HCT116 (cell line): ENCODE measurements around the gene NEK3. TPM values are rescaled to one million over a fixed set of nuclear protein-coding genes. Genes with fewer than 3 reads are reported as not detected.
"Not testable (repeated sequence)": the region's sequence is repeated elsewhere in the genome, so short reads cannot be mapped to it uniquely, and the experiment has no call there.

ENCODE experiments used
- ATAC-seq: fragments of 200-7000 bp; cut with Tn5 transposase; 2 replicates; pipeline ENCODE4 v1.9.1; 2020; ENCODE audit warnings: mild to moderate bottlenecking, moderate library complexity
- BruUV-seq: library from RNA; stranded (reverse); fragments of 400-500 nt; replicated peaks from 2 replicates; lab custom pipeline; 2021; lab: Mats Ljungman, UMichigan
- CTCF ChIA-PET: fragments of 300-600 bp; sonication (Branson Sonifier 250); formaldehyde crosslinking; loops from one replicate; lab custom pipeline; 2021; ENCODE audit warnings: antibody characterized with exemption; lab: Charles Lee
- POLR2A ChIA-PET: fragments of 300-600, 350-600 bp; sonication (Branson Sonifier 250); formaldehyde crosslinking; loops from one replicate; lab custom pipeline; 2021; ENCODE audit warnings: antibody characterized with exemption; lab: Charles Lee
- RAD21 ChIA-PET, 2 experiments: fragments of 300-600 bp; sonication (Branson Sonifier 250); formaldehyde crosslinking; loops; one replicate each; lab custom pipeline; 2023; ENCODE audit warnings: low total read pairs in 2 of 2; ENCODE audit not compliant: uncharacterized antibody in 2 of 2, unreplicated experiment in 2 of 2, low non-redundant PET in 1 of 2; lab: Charles Lee
- DNase-seq: peaks from one replicate; pipeline ENCODE4 v3.0.0-alpha.2; 2010; ENCODE audit warnings: low read depth, low spot score
- H2AFZ ChIP-seq: fragments of 200-600 bp; shearing (Covaris generic), sonication (generic); 2 replicates; pipeline ENCODE4 v1.6.1; 2017; ENCODE audit warnings: low read depth, mixed run types, mixed read lengths, antibody characterized with exemption, low read length; ENCODE audit not compliant: poor library complexity, severe bottlenecking
- H3K27ac ChIP-seq: 2 replicates; pipeline ENCODE4 v1.5.1; 2012; ENCODE audit warnings: low read depth, low read length
- H3K27me3 ChIP-seq: fragments of 200-600 bp; sonication (generic); 2 replicates; pipeline ENCODE4 v1.6.1; 2016; ENCODE audit warnings: mixed run types, low read length, mixed read lengths; ENCODE audit not compliant: insufficient read depth
- H3K36me3 ChIP-seq, 2 experiments: fragments of 200-500 bp in 1 of 2; fragments of 200-600 bp in 1 of 2; sonication (Bioruptor generic) in 1 of 2; sonication (generic) in 1 of 2; 2 replicates each; pipeline versions ENCODE4 v1.5.1 to v1.6.1; 2014 to 2016; ENCODE audit warnings: low read length in 2 of 2, inconsistent platforms in 1 of 2, mixed read lengths in 1 of 2, mixed run types in 1 of 2; ENCODE audit not compliant: insufficient read depth in 2 of 2, control insufficient read depth in 1 of 2
- H3K4me1 ChIP-seq, 2 experiments: fragments of 200-600 bp in 1 of 2; sonication (generic) in 1 of 2; 2 replicates each; pipeline versions ENCODE4 v1.5.1 to v1.6.1; 2012 to 2017; ENCODE audit warnings: low read length in 2 of 2, inconsistent platforms in 1 of 2, mild to moderate bottlenecking in 1 of 2, mixed read lengths in 1 of 2, mixed run types in 1 of 2, moderate library complexity in 1 of 2; ENCODE audit not compliant: insufficient read depth in 2 of 2, control insufficient read depth in 1 of 2
- H3K4me2 ChIP-seq: fragments of 200-600 bp; sonication (generic); 2 replicates; pipeline ENCODE4 v1.6.1; 2017; ENCODE audit warnings: mixed run types, low read length, mixed read lengths
- H3K4me3 ChIP-seq, 2 experiments: fragments of 200-600 bp in 1 of 2; sonication (generic) in 1 of 2; replicated peaks in 1 of 2; 2 replicates each; pipeline ENCODE4 v1.5.1; 2011 to 2016; ENCODE audit warnings: low read length in 2 of 2, control low read depth in 1 of 2, low read depth in 1 of 2, mild to moderate bottlenecking in 1 of 2, mixed read lengths in 1 of 2, mixed run types in 1 of 2
- H3K79me2 ChIP-seq: fragments of 200-600 bp; sonication (generic); 2 replicates; pipeline ENCODE4 v1.6.1; 2017; ENCODE audit warnings: mild to moderate bottlenecking, mixed run types, low read length, moderate library complexity, mixed read lengths; ENCODE audit not compliant: insufficient read depth
- H3K9ac ChIP-seq: fragments of 200-600 bp; sonication (generic); 2 replicates; pipeline ENCODE4 v1.6.1; 2016; ENCODE audit warnings: low read length, mixed read lengths
- H3K9me2 ChIP-seq: fragments of 200-600 bp; sonication (generic), shearing (Covaris generic); 2 replicates; pipeline ENCODE4 v1.6.1; 2017; ENCODE audit warnings: mixed run types, mild to moderate bottlenecking, moderate library complexity; ENCODE audit not compliant: insufficient read depth
- H3K9me3 ChIP-seq, 2 experiments: fragments of 200-500 bp in 1 of 2; fragments of 200-600 bp in 1 of 2; sonication (Bioruptor generic) in 1 of 2; sonication (generic) in 1 of 2; 2 replicates each; pipeline ENCODE4 v1.6.1; 2014 to 2017; ENCODE audit warnings: low read length in 2 of 2, mixed read lengths in 2 of 2, inconsistent platforms in 1 of 2, low read depth in 1 of 2, mild to moderate bottlenecking in 1 of 2, mixed run types in 1 of 2, moderate library complexity in 1 of 2; ENCODE audit not compliant: control insufficient read depth in 1 of 2, insufficient read depth in 1 of 2
- H4K20me1 ChIP-seq: fragments of 200-600 bp; sonication (generic), shearing (Covaris generic); 2 replicates; pipeline ENCODE4 v1.6.1; 2017; ENCODE audit warnings: mixed run types, mild to moderate bottlenecking, moderate library complexity; ENCODE audit not compliant: insufficient read depth
- JUND ChIP-seq: IDR thresholded peaks from 2 replicates; pipeline ENCODE4 v1.6.1; 2012
- SIN3A ChIP-seq: IDR thresholded peaks from 2 replicates; pipeline ENCODE4 v1.6.1; 2012; ENCODE audit warnings: low read depth
- TCF7L2 ChIP-seq: IDR thresholded peaks from 2 replicates; pipeline ENCODE4 v1.7.0; 2011; ENCODE audit warnings: borderline replicate concordance, inconsistent platforms; ENCODE audit not compliant: insufficient read depth, insufficient read length; ENCODE audit errors: extremely low read depth
- YY1 ChIP-seq: IDR thresholded peaks from 2 replicates; pipeline ENCODE4 v1.6.1; 2011; ENCODE audit warnings: low read length, low read depth, moderate library complexity, mild to moderate bottlenecking; ENCODE audit not compliant: insufficient replicate concordance; ENCODE audit errors: extremely low read depth
- ZFX ChIP-seq: fragments of 450-650 bp; IDR thresholded peaks from 2 replicates; pipeline ENCODE4 v1.6.1; 2017
- intact Hi-C: fragments of 100-400 bp; cut with micrococcal nuclease; formaldehyde crosslinking; loops from 2 replicates; pipeline ENCODE4 v1.10.0; 2022
- total RNA-seq: library from RNA; stranded (reverse); gene quantifications from one replicate; pipeline ENCODE4 v1.2.1, GENCODE V29; 2021; ENCODE audit not compliant: unreplicated experiment
- TF ChIP-seq, protein P1 (sequence below), 3 experiments: fragments of 200-600 bp in 1 of 3; sonication (generic) in 1 of 3; IDR thresholded peaks in 2 of 3; conservative IDR thresholded peaks in 1 of 3; 2 replicates each; pipeline ENCODE4 v1.5.1; 2012 to 2017; ENCODE audit warnings: low read depth in 2 of 3, low read length in 2 of 3, antibody characterized with exemption in 1 of 3, borderline replicate concordance in 1 of 3, control low read depth in 1 of 3, mild to moderate bottlenecking in 1 of 3, mixed read lengths in 1 of 3, mixed run types in 1 of 3, moderate library complexity in 1 of 3; ENCODE audit not compliant: insufficient read depth in 1 of 3

The NEK3 gene
- total RNA-seq, 1 experiment from 2014 or later: 15.7 TPM

DNA sequence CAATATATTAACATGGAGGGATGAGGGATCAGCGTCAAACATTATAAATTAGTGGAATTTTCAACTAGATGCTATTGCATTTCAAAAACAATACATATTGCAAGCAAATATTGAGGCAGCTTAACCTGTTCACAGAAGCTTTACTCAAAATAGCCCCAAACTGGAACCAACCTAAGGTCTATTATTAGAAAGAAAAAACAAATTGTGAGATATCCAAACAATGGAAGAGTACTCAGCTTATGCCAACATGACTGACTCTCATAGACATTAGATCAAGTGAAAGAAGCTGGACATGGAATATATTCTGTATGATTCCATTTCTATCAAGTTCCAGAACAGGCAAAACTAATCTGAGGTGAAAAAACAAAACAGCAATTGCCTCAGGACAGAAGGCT lies 27.6 kb upstream of the NEK3 start (continued):
- no peak for TF ChIP-seq TCF7L2
- TF ChIP-seq SIN3A: no peak
- TF ChIP-seq, protein P1, sequence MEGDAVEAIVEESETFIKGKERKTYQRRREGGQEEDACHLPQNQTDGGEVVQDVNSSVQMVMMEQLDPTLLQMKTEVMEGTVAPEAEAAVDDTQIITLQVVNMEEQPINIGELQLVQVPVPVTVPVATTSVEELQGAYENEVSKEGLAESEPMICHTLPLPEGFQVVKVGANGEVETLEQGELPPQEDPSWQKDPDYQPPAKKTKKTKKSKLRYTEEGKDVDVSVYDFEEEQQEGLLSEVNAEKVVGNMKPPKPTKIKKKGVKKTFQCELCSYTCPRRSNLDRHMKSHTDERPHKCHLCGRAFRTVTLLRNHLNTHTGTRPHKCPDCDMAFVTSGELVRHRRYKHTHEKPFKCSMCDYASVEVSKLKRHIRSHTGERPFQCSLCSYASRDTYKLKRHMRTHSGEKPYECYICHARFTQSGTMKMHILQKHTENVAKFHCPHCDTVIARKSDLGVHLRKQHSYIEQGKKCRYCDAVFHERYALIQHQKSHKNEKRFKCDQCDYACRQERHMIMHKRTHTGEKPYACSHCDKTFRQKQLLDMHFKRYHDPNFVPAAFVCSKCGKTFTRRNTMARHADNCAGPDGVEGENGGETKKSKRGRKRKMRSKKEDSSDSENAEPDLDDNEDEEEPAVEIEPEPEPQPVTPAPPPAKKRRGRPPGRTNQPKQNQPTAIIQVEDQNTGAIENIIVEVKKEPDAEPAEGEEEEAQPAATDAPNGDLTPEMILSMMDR (IDR thresholded peaks at IDR 0.05 in 2 of 3, conservative IDR thresholded peaks at IDR 0.05 in 1 of 3; ENCODE audit: borderline replicate concordance in 1 of 3, insufficient read depth in 1 of 3, low read depth in 2 of 3, low read length in 2 of 3): no peak
- no peak for TF ChIP-seq ZFX
- no peak for TF ChIP-seq JUND
- TF ChIP-seq YY1: no peak

DNA sequence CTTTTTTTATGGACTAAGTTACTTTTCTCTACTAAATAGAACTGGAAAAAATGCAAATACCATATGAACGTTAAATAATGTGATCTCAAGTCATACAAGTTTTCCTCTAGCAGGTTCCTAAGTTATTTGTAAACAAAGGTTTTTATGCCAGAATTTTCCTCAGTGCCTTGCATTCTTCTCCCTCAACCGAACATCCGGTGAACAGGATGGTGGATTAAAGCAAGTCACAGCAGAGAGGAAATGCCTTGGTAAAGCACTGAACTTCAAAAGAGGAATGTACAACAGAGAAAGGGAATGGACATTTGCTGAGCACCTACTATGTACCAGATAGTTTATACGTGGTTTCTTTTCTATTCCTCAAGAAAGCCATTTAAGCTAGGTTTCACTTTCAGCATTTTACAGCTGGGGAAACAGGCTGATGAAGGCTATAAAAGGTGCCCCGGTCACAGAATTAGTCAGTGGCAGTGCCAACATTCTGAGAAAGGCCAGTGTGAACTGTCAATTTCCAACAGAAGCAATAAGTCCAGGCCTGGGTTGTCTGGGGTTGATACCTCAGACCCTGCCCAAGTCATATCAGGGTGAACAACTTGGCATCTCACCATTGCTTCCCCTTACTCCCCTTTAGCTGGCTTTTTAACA lies 22.0 kb upstream of the NEK3 start:
- H3K9ac ChIP-seq, BruUV-seq, H4K20me1 ChIP-seq, RAD21 ChIA-PET, H2AFZ ChIP-seq, H3K9me2 ChIP-seq, H3K4me2 ChIP-seq, DNase-seq, POLR2A ChIA-PET, H3K27me3 ChIP-seq, H3K4me3 ChIP-seq, H3K9me3 ChIP-seq, intact Hi-C loops, H3K27ac ChIP-seq, ATAC-seq, H3K4me1 ChIP-seq, CTCF ChIA-PET, H3K79me2 ChIP-seq: not testable (repeated sequence)
- H3K36me3 ChIP-seq: peaks cover 0 to 14% of the 10 kb centered on the region in 2 experiments; a peak in 2 of 4 replicates
